Aorta (tissue), 5 donors: Measurements from ENCODE around the gene RXRB. TPM values are rescaled to one million over a fixed set of nuclear protein-coding genes. Genes with fewer than 3 reads are reported as not detected.

Source experiments
- ATAC-seq: fragments of 200-7000 bp; cut with Tn5 transposase; one replicate; pipeline ENCODE4 v1.9.1; 2022; ENCODE audit warnings: moderate library complexity; ENCODE audit not compliant: low FRiP score
- DNase-seq, 2 donors: peaks; one replicate each; pipeline ENCODE4 v3.0.0-alpha.2; 2020
- H3K27ac ChIP-seq, 2 donors: one replicate each; pipeline ENCODE4 v1.5.1; 2013; ENCODE audit warnings: low read length in 2 of 2, mild to moderate bottlenecking in 2 of 2, moderate library complexity in 2 of 2, control low read depth in 1 of 2, inconsistent platforms in 1 of 2, low read depth in 1 of 2
- H3K27me3 ChIP-seq, 2 donors: one replicate each; pipeline ENCODE4 v1.6.1; 2013; ENCODE audit warnings: control low read depth in 1 of 2, low read length in 1 of 2, mild to moderate bottlenecking in 1 of 2, moderate library complexity in 1 of 2; ENCODE audit not compliant: insufficient read depth in 2 of 2, control insufficient read depth in 1 of 2
- H3K36me3 ChIP-seq, 2 donors: one replicate each; pipeline ENCODE4 v1.6.1; 2013; ENCODE audit warnings: control low read depth in 1 of 2, low read length in 1 of 2, mild to moderate bottlenecking in 1 of 2; ENCODE audit not compliant: insufficient read depth in 2 of 2, control insufficient read depth in 1 of 2
- H3K4me1 ChIP-seq, 2 donors: one replicate each; pipeline ENCODE4 v1.6.1; 2013; ENCODE audit warnings: low read length in 2 of 2, control low read depth in 1 of 2, mild to moderate bottlenecking in 1 of 2, moderate library complexity in 1 of 2; ENCODE audit not compliant: insufficient read depth in 2 of 2, control insufficient read depth in 1 of 2
- H3K4me3 ChIP-seq, 2 donors: one replicate each; pipeline ENCODE4 v1.5.1; 2013; ENCODE audit warnings: low read length in 2 of 2, control low read depth in 1 of 2, mild to moderate bottlenecking in 1 of 2
- H3K9me3 ChIP-seq: one replicate; pipeline ENCODE4 v1.6.1; 2013; ENCODE audit warnings: mild to moderate bottlenecking, low read length; ENCODE audit not compliant: control insufficient read depth
- WGBS, 2 donors: extraction: QIAGEN DNeasy Blood & Tissue Kit; methylation state at CpG; one replicate each; pipeline ENCODE4 v1.1.7; 2013; 5-methylcytosine and 5-hydroxymethylcytosine counted together
- intact Hi-C, 2 donors: fragments of 100-400 bp; cut with DNase I; formaldehyde crosslinking; loops; one replicate each; pipeline versions ENCODE4 v1.14.2 to v1.15.0; 2022
- polyA plus RNA-seq, 2 donors: library from polyadenylated mRNA; stranded (reverse); fragments of 200-250 nt; gene quantifications; one replicate each; pipeline ENCODE4 v1.2.3, GENCODE V29; 2013
- total RNA-seq, 2 donors: library from RNA; stranded (reverse); fragmentation: NEBNext Ultra II Directional; extraction: Animal tissue kit (Norgen Biotek cat#: 25700); gene quantifications; one replicate each; pipeline ENCODE4 v1.2.1, GENCODE V29; 2021
- donor health status: healthy with polysubstance abuse.
- donor health status: Bipolar disorder and iron deficiency.
- donor health status: DM: no; HTN: no; CAD: no.
- donor health status: DM: no; HTN: no; CAD: no.
- donor health status: DM: yes; HTN: yes; CAD: no.

RXRB gene
- total and polyA plus RNA-seq, 4 donors = 14.1 to 120 (median 53.5) TPM

DNA sequence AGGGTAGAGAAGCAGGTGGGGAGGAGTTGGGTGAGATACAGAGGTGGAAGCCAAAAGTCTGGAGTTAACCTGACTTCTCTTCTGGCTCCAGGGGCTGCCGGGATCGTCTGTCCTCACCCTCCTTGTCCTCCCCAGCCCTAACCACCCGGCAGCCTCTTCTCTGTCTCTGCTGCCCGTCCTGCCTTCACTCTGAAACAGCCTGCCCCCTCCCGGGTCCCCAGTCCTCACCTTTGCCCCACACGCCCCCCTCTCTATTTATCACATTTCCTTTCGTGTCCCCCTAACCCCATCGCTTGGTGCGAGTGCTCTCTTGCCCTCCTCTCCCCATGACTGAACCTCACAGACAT, 13.5 kb upstream of the RXRB start:
- no peaks in the 10 kb centered on the region for H3K4me1 ChIP-seq
- H3K4me3 ChIP-seq = no peak overlapping the region
- ATAC-seq (no peak), DNase-seq (no peak)
- H3K9me3 ChIP-seq = no peaks in the 10 kb centered on the region
- no peaks in the 10 kb centered on the region for H3K36me3 ChIP-seq
- intact Hi-C loops = loop anchor here in 1 of 2 donors (2.0 kb wide), 1 partner anchor 35 kb away; no protein-coding TSS in a partner anchor
- no peaks in the 10 kb centered on the region for H3K27me3 ChIP-seq
- WGBS, 2 donors = 18 to 21% methylated on average over 9 of the region's 9 CpGs
- H3K27ac ChIP-seq = no peak overlapping the region

DNA sequence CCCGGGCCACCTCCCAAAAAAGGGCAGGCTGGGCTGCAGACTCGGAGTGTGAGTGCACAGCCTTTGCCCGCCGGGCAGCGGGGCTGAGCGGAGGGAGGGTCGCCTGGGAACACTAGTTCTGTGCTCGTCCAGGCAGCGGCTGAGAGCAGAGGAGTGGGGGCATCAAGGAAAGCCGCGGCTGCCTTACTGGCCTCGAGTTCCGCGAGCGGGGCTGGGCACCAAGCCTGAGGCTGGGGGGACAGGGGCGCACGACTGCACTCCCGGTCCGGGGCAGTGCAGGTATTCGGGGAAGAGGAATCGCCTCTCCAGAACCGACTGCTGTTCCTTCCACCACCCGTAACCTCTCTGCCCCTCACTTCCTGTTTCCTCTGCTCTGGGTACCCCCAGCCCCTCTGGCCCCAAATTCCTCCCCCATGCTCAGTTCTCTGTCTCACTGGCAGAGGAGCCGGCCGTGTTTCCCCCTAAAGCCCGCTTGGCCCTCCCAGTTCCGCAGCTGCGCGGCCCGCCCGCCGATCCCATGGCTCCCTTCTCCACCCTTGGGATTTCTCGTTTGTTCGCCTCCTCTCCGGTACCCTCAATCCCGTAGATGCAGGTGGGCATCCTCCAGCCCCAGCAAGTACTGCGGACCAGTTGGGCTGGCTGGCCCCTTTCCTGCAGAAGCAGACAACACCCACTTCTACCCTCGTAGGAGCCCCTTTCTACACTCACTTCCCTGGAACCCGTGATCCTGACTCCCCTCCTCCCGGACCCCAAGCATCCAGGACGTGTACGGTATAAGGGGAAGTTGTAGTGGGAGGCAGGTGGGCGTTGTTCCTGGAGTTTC, 12.9 kb upstream of the RXRB start:
- Histone ChIP-seq H3K27me3 (no peaks in the 10 kb centered on the region), H3K4me1 (no peaks in the 10 kb centered on the region), H3K27ac (no peak overlapping the region), H3K9me3 (no peaks in the 10 kb centered on the region), H3K4me3 (peak overlapping the region; percentile 18 to 54), H3K36me3 (no peaks in the 10 kb centered on the region)
- peak in 1 of 2 donors; percentile 86 for DNase-seq
- ATAC-seq = peak; percentile 31
- WGBS, 2 donors = 0 to 1% methylated on average over 32 to 43 of the region's 43 CpGs
- intact Hi-C loops = loop anchor here in 1 of 2 donors (2.0 kb wide), 1 partner anchor 35 kb away; no protein-coding TSS in a partner anchor

DNA sequence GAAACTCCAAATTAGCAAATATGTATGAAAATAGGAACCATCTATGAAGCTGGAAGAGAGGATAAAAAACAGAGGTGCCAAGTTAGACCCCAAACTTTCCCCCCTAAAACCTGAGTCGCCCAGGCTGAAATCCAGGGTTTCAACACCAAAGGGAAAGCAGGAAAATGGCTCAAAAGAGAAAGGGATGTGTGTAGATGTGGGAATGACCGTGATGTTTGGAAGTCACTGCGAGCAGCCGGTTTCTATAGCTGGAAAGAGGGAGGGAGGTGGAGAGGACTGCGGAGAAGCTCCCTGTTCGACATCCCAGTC, 12.3 kb upstream of the RXRB start:
- Histone ChIP-seq H3K4me3 (peak overlapping the region; percentile 18 to 54), H3K36me3 (no peaks in the 10 kb centered on the region), H3K27ac (no peak overlapping the region), H3K4me1 (no peaks in the 10 kb centered on the region), H3K27me3 (no peaks in the 10 kb centered on the region), H3K9me3 (no peaks in the 10 kb centered on the region)
- 4 to 5% methylated on average over 6 of the region's 6 CpGs for WGBS, 2 donors
- intact Hi-C loops = loop anchor here in 1 of 2 donors (2.0 kb wide), 1 partner anchor 36 kb away; no protein-coding TSS in a partner anchor
- ATAC-seq (no peak), DNase-seq (no peak)

DNA sequence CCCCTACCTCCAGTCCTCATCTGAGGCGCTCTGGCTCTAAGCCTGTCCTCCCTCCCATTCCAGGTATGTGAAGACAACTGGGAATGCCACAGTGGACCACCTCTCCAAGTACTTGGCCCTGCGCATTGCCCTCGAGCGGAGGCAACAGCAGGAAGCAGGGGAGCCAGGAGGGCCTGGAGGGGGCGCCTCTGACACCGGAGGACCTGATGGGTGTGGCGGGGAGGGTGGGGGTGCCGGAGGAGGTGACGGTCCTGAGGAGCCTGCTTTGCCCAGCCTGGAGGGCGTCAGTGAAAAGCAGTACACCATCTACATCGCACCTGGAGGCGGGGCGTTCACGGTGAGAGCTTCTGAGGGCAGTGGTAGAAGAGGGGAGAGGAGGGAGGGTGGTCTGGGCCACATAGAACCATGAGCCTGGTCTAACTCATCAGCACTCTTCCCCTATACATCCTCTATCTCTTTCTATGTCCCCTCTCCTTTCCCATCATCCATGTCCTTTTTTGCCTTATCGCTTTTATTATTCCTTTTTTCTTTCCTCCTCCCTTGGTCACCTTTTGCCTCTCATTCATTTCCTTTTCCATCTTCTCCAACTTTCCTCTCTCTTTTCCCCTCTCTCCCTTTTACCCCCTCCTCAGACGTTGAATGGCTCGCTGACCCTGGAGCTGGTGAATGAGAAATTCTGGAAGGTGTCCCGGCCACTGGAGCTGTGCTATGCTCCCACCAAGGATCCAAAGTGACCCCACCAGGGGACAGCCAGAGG, 11.4 kb upstream of the RXRB start:
- H3K9me3 ChIP-seq = no peaks in the 10 kb centered on the region
- DNase-seq = no peak
- no peaks in the 10 kb centered on the region for H3K36me3 ChIP-seq
- ATAC-seq = no peak
- 80 to 83% methylated on average over 16 to 18 of the region's 18 CpGs for WGBS, 2 donors
- intact Hi-C loops = loop anchor here in 1 of 2 donors (2.0 kb wide), 1 partner anchor 37 kb away; no protein-coding TSS in a partner anchor
- H3K27me3 ChIP-seq = no peaks in the 10 kb centered on the region
- H3K4me1 ChIP-seq = no peaks in the 10 kb centered on the region
- no peak overlapping the region for H3K4me3 ChIP-seq
- H3K27ac ChIP-seq = no peak overlapping the region

DNA sequence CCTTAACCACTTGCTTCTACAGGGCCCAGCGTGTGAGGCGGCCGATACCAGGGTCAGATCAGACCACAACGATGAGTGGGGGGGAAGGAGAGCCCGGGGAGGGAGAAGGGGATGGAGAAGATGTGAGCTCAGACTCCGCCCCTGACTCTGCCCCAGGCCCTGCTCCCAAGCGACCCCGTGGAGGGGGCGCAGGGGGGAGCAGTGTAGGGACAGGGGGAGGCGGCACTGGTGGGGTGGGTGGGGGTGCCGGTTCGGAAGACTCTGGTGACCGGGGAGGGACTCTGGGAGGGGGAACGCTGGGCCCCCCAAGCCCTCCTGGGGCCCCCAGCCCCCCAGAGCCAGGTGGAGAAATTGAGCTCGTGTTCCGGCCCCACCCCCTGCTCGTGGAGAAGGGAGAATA, 10.7 kb upstream of the RXRB start:
- H3K4me1 ChIP-seq = no peaks in the 10 kb centered on the region

DNA sequence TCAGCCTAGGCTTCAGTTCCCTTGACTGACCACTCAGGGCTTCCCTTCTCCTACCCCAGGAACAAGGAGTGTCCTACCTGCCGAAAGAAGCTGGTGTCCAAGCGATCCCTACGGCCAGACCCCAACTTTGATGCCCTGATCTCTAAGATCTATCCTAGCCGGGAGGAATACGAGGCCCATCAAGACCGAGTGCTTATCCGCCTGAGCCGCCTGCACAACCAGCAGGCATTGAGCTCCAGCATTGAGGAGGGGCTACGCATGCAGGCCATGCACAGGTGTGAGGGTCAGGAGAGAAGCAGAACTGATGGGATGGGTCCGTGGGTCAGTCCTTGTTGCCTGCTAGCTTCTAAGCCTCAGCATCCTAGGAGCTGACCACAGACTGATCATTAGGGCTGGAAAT, 9.4 kb upstream of the RXRB start:
- intact Hi-C loops = loop anchor here in 1 of 2 donors (10.0 kb wide), 4 partner anchors 205 to 1805 kb away; partner anchors contain the start of genes CUTA, GPSM3, MICA and PBX2
- WGBS, 2 donors = 91 to 92% methylated on average over 10 of the region's 10 CpGs
- Histone ChIP-seq H3K9me3 (no peaks in the 10 kb centered on the region), H3K27me3 (no peaks in the 10 kb centered on the region), H3K36me3 (no peaks in the 10 kb centered on the region), H3K4me3 (no peak overlapping the region), H3K4me1 (no peaks in the 10 kb centered on the region), H3K27ac (no peak overlapping the region)
- DNase-seq (no peak), ATAC-seq (no peak)

More for the DNA sequence above, 10.7 kb upstream of the RXRB start:
- H3K27me3 ChIP-seq = no peaks in the 10 kb centered on the region
- no peaks in the 10 kb centered on the region for H3K36me3 ChIP-seq
- no peak overlapping the region for H3K4me3 ChIP-seq
- ATAC-seq = no peak
- DNase-seq = no peak
- H3K27ac ChIP-seq = no peak overlapping the region
- WGBS, 2 donors = 75 to 78% methylated on average over 16 to 17 of the region's 17 CpGs
- H3K9me3 ChIP-seq = no peaks in the 10 kb centered on the region
- intact Hi-C loops = no loop called here

DNA sequence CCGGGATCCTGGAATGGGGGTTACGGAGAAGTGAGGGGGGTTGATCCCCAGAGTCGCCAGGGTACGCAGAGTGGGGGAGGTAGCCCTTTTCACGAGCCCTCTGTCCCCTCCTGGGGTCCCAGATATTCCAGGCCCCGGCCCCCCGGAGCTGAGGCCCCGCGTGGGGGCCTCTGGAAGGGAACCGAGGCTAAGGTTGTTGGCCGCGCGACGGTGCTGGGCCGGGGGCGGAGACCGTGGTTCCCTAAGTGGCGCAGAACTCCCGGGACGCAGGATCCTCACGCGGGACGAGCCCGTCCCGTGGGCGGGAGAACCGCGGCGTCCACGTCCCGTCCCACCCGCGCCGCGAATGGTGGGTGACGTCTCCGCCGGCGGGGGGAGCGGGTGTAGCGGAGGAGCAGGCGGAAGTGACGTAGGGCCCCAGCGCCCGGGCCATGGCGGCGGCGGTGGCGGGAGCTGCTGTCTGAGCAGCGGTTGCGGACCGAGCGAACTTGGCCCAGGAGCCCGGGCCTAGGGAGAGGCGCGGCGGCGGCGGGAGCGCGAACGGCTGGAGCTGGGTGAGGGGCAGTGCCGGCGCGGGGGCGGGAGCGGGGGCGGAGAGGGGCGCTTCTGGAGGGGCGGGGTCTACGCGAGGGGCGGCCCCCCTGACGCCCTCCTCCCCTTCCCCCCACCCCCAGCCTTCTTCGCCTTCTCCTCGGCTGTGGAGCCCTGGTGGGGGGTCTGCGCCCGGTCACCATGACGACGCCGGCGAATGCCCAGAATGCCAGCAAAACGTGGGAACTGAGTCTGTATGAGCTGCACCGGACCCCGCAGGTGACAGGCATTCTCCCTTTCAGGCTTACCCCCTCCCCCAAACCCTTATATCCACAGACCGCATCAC, 7.9 kb upstream of the RXRB start, which contains the start of gene RING1:
TSS of gene RING1 (plus strand) at position 410 of the 877 bp plus-strand sequence. CDS start at position 733, 323 bp downstream.
- H3K27ac ChIP-seq = peak within 1 kb of the TSS; percentile 34 to 44
- intact Hi-C loops = loop anchor here in 1 of 2 donors (10.0 kb wide), 4 partner anchors 206 to 1804 kb away; partner anchors contain the start of genes CUTA, GPSM3, MICA and PBX2
- peak; percentile 93 to 97 for DNase-seq
- H3K36me3 ChIP-seq = peaks cover 0 to 3% of the 10 kb centered on the region in 2 donors
- peak within 1 kb of the TSS; percentile 65 to 87 for H3K4me3 ChIP-seq
- H3K4me1 ChIP-seq = no peaks in the 10 kb centered on the region
- H3K9me3 ChIP-seq = no peaks in the 10 kb centered on the region
- ATAC-seq = peak; percentile 91
- 0 to 1% methylated on average over 68 to 86 of the region's 86 CpGs for WGBS, 2 donors
- no peaks in the 10 kb centered on the region for H3K27me3 ChIP-seq

DNA sequence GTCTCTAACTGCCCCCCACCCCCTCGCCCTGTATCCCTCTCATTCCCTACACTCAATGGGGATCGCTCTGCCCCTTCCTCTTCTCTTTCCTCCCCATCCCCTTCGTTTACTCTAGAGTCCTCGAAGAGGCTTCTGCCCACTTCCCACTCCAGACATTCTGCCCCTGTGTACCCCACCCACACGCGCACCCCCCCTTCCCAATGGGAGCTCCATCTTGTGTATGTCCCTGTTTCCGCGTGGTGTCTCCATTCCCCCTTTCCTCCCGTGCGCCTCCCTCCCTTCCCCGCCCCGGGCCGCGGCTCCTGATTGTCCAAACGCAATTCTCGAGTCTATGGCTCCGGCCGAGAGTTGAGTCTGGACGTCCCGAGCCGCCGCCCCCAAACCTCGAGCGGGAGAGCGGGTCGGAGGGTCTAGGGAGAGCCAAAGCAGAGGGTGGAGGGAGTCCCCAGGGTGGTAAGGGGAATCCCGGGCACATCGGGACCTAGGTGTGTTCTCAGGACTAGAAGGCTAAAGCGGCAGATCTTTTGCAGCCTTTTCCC, 7.2 kb upstream of the RXRB start:
- Histone ChIP-seq H3K9me3 (no peaks in the 10 kb centered on the region), H3K27ac (peak overlapping the region in 1 of 2 donors; percentile 34), H3K27me3 (no peaks in the 10 kb centered on the region), H3K36me3 (peaks cover 0 to 3% of the 10 kb centered on the region in 2 donors), H3K4me3 (peak overlapping the region; percentile 65 to 87), H3K4me1 (no peaks in the 10 kb centered on the region)
- 1% methylated on average over 29 of the region's 29 CpGs for WGBS, 2 donors
- peak; percentile 73 to 88 for DNase-seq
- peak; percentile 47 for ATAC-seq
- intact Hi-C loops = loop anchor here in 1 of 2 donors (10.0 kb wide), 4 partner anchors 207 to 1803 kb away; partner anchors contain the start of genes CUTA, GPSM3, MICA and PBX2
